ENCODE results near the gene DOCK3.

The DOCK3 gene

GRCh38 chr3:51391566-51392354 is 717.0 kb downstream of the DOCK3 start:
- peak; percentile 22 for DNase-seq
- in situ Hi-C loops (cut with HindIII; ENCODE audit: low pct_ligation_motif_present, low pct_unique_long_range_greater_than_20kb, low sequenced_read_pairs): no loop called here

DNA sequence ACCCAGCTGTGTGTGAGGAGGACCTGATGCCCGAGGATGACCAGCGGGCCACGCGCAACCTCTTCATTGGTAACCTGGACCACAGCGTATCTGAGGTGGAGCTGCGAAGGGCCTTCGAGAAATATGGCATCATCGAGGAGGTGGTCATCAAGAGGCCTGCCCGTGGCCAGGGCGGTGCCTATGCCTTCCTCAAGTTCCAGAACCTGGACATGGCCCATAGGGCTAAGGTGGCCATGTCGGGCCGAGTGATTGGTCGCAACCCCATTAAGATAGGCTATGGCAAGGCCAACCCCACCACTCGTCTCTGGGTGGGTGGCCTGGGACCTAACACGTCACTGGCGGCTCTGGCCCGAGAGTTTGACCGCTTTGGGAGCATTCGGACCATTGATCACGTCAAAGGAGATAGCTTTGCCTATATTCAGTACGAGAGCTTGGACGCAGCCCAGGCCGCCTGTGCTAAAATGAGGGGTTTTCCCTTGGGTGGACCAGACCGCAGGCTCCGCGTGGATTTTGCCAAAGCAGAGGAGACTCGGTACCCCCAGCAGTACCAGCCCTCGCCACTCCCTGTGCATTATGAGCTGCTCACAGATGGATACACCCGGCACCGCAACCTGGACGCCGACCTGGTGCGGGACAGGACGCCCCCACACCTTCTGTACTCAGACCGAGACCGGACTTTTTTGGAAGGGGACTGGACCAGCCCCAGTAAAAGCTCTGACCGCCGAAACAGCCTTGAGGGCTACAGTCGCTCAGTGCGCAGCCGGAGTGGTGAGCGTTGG is 717.8 kb downstream of the DOCK3 start:
- DNase-seq: no peak
- in situ Hi-C loops (cut with HindIII; ENCODE audit: low pct_ligation_motif_present, low pct_unique_long_range_greater_than_20kb, low sequenced_read_pairs): no loop called here

GRCh38 chr3:51393134-51393495 is 718.4 kb downstream of the DOCK3 start:
- in situ Hi-C loops (cut with HindIII; ENCODE audit: low pct_ligation_motif_present, low pct_unique_long_range_greater_than_20kb, low sequenced_read_pairs): no loop called here
- no peak for DNase-seq

DNA sequence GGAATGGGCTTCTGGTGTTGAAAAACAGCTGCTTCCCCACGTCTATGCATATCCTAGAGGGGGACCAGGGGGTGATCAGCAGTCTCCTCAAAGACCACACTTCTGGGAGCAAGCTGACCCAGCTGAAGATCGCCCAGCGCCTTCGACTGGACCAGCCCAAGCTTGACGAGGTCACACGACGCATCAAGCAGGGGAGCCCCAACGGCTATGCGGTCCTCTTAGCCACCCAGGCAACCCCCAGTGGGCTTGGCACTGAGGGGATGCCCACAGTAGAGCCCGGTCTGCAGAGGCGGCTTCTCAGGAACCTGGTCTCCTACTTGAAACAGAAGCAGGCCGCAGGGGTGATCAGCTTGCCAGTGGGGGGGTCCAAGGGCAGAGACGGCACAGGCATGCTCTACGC is 718.8 kb downstream of the DOCK3 start:
- in situ Hi-C loops (cut with HindIII; ENCODE audit: low pct_ligation_motif_present, low pct_unique_long_range_greater_than_20kb, low sequenced_read_pairs): no loop called here
- DNase-seq: no peak

- DNase-seq: no peak
- in situ Hi-C loops (cut with HindIII; ENCODE audit: low pct_ligation_motif_present, low pct_unique_long_range_greater_than_20kb, low sequenced_read_pairs): no loop called here
Measured at GRCh38 chr3:51394541-51394940, 719.8 kb downstream of the DOCK3 start.

- in situ Hi-C loops (cut with HindIII; ENCODE audit: low pct_ligation_motif_present, low pct_unique_long_range_greater_than_20kb, low sequenced_read_pairs): no loop called here
- no peak for DNase-seq
Measured at GRCh38 chr3:51395493-51396213, 720.9 kb downstream of the DOCK3 start.

DNA sequence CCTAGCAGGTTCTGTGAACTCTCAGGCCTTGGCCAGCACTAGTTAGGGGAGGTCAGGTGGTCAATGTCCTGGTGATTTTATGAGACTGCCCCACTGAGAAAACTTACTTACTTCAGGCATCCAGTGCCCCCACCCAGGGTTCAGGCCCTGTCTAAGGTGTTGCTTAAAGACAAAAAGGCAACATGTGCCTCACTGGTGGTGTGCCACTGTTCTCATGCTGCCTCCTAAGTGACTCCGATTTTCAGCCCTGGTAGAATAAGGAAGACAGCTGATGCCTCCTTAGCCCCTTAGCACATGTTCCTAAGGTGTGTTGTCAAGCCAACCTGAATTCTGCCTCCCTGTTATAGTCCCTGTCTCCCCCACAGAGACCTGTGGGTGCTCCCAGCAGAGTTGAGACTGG is 721.7 kb downstream of the DOCK3 start:
- DNase-seq: no peak
- in situ Hi-C loops (cut with HindIII; ENCODE audit: low pct_ligation_motif_present, low pct_unique_long_range_greater_than_20kb, low sequenced_read_pairs): no loop called here

DNA sequence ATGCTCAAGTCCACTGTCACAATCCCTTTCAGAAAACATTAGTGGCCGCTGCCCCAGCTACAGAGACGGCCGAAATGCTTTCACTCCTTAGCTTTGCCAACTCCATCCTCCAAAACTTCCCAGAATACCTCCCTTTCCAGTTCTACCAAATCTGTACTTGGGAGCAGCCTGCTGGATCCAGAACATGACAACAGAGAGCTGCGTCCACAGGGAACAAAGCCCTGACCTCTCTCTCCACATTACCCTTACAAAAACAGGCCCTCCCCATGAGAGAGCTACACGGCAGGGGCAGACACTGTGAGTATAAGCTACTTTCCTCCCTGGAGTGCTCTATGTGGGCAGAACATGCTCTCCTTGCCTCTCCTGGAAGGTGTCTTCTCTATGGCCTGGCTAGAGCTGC is 722.7 kb downstream of the DOCK3 start:
- in situ Hi-C loops (cut with HindIII; ENCODE audit: low pct_ligation_motif_present, low pct_unique_long_range_greater_than_20kb, low sequenced_read_pairs): no loop called here

GRCh38 chr3:51398595-51399310 is 724.0 kb downstream of the DOCK3 start:
- no peak for DNase-seq
- in situ Hi-C loops (cut with HindIII; ENCODE audit: low pct_ligation_motif_present, low pct_unique_long_range_greater_than_20kb, low sequenced_read_pairs): no loop called here

More for the DNA sequence above, 722.7 kb downstream of the DOCK3 start:
- DNase-seq: no peak

- in situ Hi-C loops (cut with HindIII; ENCODE audit: low pct_ligation_motif_present, low pct_unique_long_range_greater_than_20kb, low sequenced_read_pairs): no loop called here
- no peak for DNase-seq
Measured at GRCh38 chr3:51400166-51400565, 725.4 kb downstream of the DOCK3 start.

DNA sequence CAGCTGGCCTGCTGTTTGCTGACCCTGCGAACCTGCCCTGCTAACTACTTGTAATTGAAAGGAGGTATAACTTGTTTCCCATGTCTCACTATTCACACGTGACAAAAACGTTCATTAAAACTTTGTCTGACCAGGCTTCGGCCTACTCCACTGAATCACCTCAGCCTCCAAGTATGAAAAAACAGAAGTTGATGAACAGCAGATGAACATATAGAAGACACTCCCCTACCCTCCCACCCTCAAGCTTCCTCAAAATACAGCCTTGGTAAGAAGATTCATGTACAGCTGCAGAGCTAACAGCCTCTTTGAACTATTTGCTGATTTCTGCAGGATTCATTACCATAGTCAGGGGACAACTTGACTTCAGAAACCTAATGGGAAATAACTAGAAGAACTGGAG is 727.0 kb downstream of the DOCK3 start:
- DNase-seq: no peak
- in situ Hi-C loops (cut with HindIII; ENCODE audit: low pct_ligation_motif_present, low pct_unique_long_range_greater_than_20kb, low sequenced_read_pairs): no loop called here

GRCh38 chr3:51403675-51404074 is 728.9 kb downstream of the DOCK3 start:
- in situ Hi-C loops (cut with HindIII; ENCODE audit: low pct_ligation_motif_present, low pct_unique_long_range_greater_than_20kb, low sequenced_read_pairs): no loop called here
- DNase-seq: no peak

DNA sequence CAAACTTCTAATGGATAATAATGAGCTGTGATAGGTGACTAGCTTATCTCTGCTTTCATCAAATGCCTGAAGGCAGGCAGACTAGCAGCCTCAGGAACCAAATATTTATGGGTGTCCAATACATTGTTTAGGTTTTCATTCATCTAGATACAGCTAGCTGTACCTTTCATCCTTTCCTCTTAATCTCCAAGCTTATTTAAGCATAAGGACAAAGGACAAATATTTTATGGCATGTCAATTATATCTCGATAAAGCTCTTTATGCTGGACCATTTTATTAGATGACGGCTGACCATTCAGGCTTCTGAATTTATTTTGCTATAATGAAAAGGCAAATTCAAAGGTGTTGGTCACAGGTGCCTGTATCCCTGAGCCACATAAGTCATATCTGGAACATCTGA is 733.3 kb downstream of the DOCK3 start:
- DNase-seq: no peak
- in situ Hi-C loops (cut with HindIII; ENCODE audit: low pct_ligation_motif_present, low pct_unique_long_range_greater_than_20kb, low sequenced_read_pairs): no loop called here

DNA sequence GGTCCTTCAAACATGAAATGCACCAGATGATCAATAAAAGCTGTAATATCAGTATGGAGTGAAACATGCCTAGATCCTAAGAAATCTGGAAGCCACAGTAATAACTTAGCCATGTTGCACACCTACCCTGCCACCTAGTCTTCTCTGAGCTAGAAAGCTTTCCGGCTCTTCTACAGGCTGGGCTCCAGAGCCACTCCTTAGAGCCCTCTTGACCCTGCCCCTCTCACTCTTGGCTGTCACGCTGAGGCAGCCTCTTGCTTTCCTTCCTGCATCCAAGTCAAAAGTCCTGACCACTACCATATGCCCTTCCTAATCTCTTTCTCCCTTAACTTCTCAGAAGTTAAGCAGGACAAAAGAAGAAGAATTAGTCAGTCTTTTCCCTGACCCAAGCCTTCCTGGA is 734.1 kb downstream of the DOCK3 start:
- DNase-seq: no peak
- in situ Hi-C loops (cut with HindIII; ENCODE audit: low pct_ligation_motif_present, low pct_unique_long_range_greater_than_20kb, low sequenced_read_pairs): no loop called here

DNA sequence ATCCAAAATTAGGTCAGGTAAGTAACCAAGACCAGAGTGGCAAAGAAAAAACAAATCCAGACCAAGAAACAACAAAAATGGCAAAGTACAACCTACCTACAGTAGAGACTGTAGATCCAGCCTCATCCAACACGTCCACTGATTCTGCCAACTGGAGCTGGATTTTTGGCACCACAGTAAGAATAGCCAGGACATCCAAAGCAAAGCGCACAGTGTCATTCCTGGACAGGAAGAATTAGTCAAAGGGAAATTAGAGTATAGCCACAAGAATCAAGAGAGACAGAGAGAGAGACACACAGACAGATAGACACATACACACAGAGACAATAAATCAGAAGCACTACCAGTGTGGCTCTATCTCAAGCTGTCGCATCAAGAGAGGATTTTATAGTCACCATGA is 747.5 kb downstream of the DOCK3 start:
- in situ Hi-C loops (cut with HindIII; ENCODE audit: low pct_ligation_motif_present, low pct_unique_long_range_greater_than_20kb, low sequenced_read_pairs): no loop called here

DNA sequence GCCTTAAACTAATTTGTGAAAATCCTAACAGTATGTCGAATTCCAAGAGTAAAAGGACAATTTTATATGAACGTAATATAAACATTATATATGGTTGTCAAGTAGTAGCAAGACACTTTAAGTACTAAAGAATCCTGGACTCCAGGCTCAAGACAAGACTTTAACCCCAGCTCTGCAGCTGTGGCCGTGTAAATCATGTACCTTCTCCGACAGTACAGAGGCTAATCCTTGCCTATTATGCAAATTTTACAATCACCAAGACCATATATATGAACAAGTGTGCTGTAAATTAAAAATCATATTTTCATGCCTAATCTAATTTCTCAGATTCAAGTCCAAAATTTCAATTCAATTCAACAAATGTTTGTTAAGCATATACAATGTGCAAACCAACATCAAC is 752.2 kb downstream of the DOCK3 start:
- DNase-seq: no peak
- in situ Hi-C loops (cut with HindIII; ENCODE audit: low pct_ligation_motif_present, low pct_unique_long_range_greater_than_20kb, low sequenced_read_pairs): no loop called here

More for the DNA sequence above, 747.5 kb downstream of the DOCK3 start:
- DNase-seq: no peak

DNA sequence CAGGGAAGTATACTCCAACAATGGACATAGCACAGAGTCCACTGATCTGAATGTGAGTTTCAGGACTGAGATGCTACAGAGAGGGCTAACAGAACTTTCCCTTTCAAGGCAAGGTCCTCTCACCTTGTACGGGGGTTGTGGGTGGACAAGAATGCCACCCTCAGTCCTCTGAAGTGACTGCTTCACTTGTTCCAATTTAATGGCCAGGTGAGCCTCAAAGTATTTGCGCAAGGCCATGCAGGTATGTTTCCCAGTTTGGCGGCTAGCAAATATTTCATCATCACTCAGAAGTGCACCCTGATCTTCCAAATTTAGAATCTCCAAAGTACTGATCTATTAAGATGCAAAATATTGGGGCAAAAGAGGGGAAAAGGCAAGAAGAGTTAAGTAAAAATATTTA is 754.4 kb downstream of the DOCK3 start:
- no peak for DNase-seq
- in situ Hi-C loops (cut with HindIII; ENCODE audit: low pct_ligation_motif_present, low pct_unique_long_range_greater_than_20kb, low sequenced_read_pairs): no loop called here

Data from ACHN (cell line).